Measurements from ENCODE around the gene P3H3.

Gene P3H3

GRCh38 chr12:6849427-6849826 is 21.2 kb downstream of the P3H3 start:
- in situ Hi-C loops (cut with HindIII; ENCODE audit: low pct_ligation_motif_present, low sequenced_read_pairs): no loop called here
- no peak overlapping the region for H3K27ac ChIP-seq
- no peak for TF ChIP-seq CTCF (IDR thresholded peaks at IDR 0.05; ENCODE audit: low read depth, low read length, missing control alignments)
- H3K36me3 ChIP-seq (replicated peaks): peaks cover 25% of the 10 kb centered on the region
- H3K4me3 ChIP-seq (ENCODE audit: low read depth, low read length): no peak overlapping the region
- no peak for DNase-seq
- no peaks in the 10 kb centered on the region for H3K27me3 ChIP-seq (replicated peaks)

DNA sequence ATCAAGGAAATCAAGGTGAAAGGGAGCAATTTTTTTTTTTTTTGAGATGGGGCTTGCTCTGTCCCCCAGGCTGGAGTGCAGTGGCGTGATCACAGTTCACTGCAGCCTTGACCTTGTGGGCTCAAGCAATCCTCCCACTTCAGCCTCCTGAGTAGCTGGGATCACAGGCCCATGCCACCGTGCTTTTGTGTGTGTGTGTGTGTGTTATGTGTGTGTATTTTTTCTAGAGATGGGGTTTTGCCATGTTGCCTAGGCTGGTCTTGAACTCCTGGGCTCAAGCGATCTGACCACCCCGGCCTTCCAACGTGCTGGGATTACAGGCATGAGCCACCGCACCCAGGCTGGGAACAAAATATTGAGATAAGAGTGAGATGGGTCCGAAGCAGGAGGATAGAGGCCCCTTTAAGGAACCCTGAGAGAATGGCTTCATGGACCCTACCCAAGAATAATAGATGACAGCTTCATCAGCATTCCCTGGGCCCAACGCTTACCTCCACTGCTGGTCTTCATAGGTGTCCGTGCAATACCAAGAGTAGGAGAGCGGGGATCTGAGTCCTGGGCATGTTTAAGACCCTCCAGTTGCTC is 21.9 kb downstream of the P3H3 start:
- DNase-seq: no peak
- no peaks in the 10 kb centered on the region for H3K27me3 ChIP-seq (replicated peaks)
- H3K4me3 ChIP-seq (ENCODE audit: low read depth, low read length): peak overlapping the region; percentile 94
- in situ Hi-C loops (cut with HindIII; ENCODE audit: low pct_ligation_motif_present, low sequenced_read_pairs): no loop called here
- no peak overlapping the region for H3K27ac ChIP-seq
- TF ChIP-seq CTCF (IDR thresholded peaks at IDR 0.05; ENCODE audit: low read depth, low read length, missing control alignments): no peak
- peaks cover 19% of the 10 kb centered on the region for H3K36me3 ChIP-seq (replicated peaks)

DNA sequence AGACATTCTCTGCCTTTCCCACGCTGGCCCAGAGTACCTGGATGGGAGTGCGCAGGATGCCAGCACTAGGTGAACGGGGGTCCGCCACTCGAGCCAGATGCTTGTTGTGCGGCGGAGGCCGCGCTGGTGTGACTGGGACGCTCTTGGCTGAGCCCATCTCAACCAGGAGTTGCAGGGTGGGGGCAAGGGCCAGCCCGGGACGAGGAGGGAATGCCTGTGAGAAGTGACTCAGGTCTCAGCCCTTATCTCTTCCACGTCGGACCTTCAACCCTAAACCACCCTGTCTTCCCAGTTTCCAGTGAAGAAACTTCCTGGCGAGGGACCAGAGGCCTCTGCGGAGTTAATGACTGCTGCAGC is 22.6 kb downstream of the P3H3 start:
- Histone ChIP-seq H3K4me3 (ENCODE audit: low read depth, low read length) (peak overlapping the region; percentile 94), H3K36me3 (replicated peaks) (peaks cover 12% of the 10 kb centered on the region), H3K27ac (no peak overlapping the region), H3K27me3 (replicated peaks) (no peaks in the 10 kb centered on the region)
- no peak for TF ChIP-seq CTCF (IDR thresholded peaks at IDR 0.05; ENCODE audit: low read depth, low read length, missing control alignments)
- no peak for DNase-seq
- in situ Hi-C loops (cut with HindIII; ENCODE audit: low pct_ligation_motif_present, low sequenced_read_pairs): no loop called here

DNA sequence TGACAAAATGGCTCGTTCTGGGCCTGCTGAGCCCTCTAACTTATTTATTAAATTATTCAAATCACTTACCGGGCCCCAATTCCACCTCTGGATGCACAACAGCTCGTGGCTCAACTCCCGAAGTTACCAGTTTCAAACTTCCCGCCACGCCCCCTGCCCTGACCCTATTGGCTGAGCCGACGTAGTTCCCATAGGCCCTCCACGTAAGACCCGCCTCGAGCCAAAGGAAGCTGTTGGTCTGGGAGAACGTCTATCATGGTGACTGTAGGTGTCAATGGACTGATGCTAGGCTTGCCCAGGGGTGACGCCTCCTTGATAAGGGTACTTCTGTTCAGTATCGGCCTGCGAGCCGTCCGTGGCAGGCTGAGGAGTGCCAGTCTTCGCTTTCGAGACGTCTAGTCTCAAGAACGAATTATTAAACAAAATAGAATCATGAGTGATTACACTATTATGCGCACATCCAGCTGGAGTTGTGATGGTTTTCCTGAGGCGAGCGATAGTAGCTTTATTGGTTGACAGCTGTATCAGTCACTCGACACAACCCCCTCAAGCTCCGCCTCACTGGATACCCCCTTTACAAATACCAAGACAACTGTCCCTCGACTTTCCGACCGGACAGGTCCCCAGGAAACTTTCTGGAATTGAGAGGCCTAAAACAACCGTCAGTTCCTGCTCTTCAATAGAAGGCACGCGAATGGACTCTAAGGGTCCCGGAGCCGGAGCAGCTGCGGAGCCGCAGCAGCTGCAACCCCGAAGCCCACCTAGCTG is 23.1 kb downstream of the P3H3 start, which contains the start of gene CDCA3:
TSS of gene CDCA3 (minus strand) at position 134 of the 768 bp plus-strand sequence. CDS start 334 bp downstream, outside the sequence.
- DNase-seq: peak; percentile 98
- in situ Hi-C loops (cut with HindIII; ENCODE audit: low pct_ligation_motif_present, low sequenced_read_pairs): no loop called here
- no peak for TF ChIP-seq CTCF (IDR thresholded peaks at IDR 0.05; ENCODE audit: low read depth, low read length, missing control alignments)
- H3K4me3 ChIP-seq (ENCODE audit: low read depth, low read length): peak within 1 kb of the TSS; percentile 94
- no peaks in the 10 kb centered on the region for H3K27me3 ChIP-seq (replicated peaks)
- H3K36me3 ChIP-seq (replicated peaks): peaks cover 6% of the 10 kb centered on the region
- peak within 1 kb of the TSS; percentile 74 for H3K27ac ChIP-seq

DNA sequence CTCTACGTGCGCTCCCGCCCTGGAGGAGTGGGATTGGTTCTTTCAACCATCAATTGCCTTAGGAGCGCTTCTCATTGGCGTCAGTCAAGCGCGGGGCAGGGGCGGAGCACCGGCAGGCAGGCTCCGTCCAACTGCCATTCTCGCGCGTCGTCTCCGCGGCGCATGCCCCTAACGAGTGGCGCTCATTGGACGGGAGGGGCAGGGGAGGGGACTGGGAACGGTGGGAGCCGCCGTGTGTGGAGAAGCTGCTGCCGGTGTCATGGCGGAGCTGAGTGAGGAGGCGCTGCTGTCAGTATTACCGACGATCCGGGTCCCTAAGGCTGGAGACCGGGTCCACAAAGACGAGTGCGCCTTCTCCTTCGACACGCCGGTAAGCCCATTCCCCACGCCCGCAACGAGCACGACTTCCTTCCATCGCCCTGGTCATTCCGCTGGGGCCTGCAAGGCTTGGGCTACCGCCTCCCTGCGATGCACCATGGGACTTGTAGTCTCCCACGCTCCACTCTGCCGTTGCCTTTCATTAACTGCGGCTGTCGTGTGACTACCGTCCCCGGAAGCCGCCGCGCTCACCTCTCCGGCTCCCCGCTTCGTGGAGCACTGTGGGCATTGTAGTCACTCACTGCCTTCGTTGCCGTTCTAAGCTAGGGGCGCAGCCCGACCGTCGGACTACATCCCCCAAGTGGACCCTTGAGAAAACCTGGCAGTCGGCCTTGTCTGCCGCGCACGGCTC is 23.9 kb downstream of the P3H3 start, which contains the start of gene USP5:
TSS of gene USP5 (plus strand) at position 230 of the 730 bp plus-strand sequence. CDS start at position 260, 30 bp downstream.
- in situ Hi-C loops (cut with HindIII; ENCODE audit: low pct_ligation_motif_present, low sequenced_read_pairs): no loop called here
- Histone ChIP-seq H3K36me3 (replicated peaks) (peaks cover 10% of the 10 kb centered on the region), H3K27me3 (replicated peaks) (no peaks in the 10 kb centered on the region)

More for the DNA sequence above, 23.9 kb downstream of the P3H3 start, which contains the start of gene USP5:
- TF ChIP-seq CTCF (IDR thresholded peaks at IDR 0.05; ENCODE audit: low read depth, low read length, missing control alignments): no peak
- Histone ChIP-seq H3K4me3 (ENCODE audit: low read depth, low read length) (peak within 1 kb of the TSS; percentile 94), H3K27ac (peak within 1 kb of the TSS; percentile 74)
- DNase-seq: peak; percentile 100

All from brain microvascular endothelial cell (primary cell).